HT-29 (cell line): ENCODE data around the gene CYTH4. TPM values are rescaled to one million over a fixed set of nuclear protein-coding genes. Genes with fewer than 3 reads are reported as not detected.

Source experiments
- DNase-seq: peaks from one replicate; pipeline ENCODE4 v3.0.0-alpha.2; 2015; ENCODE audit warnings: low spot score
- total RNA-seq: library from RNA; depleted of rRNA; stranded (reverse); fragments of >200 nt; shearing (Covaris generic); gene quantifications from 2 replicates; pipeline ENCODE4 v1.2.3, GENCODE V29; 2014; rRNA removed

CYTH4 gene
- total RNA-seq, 1 experiment from 2014 or later: not detected

GRCh38 chr22:37344735-37345449 is 62.6 kb downstream of the CYTH4 start:
- no peak for DNase-seq

- no peak for DNase-seq
These were observed 63.7 kb downstream of the CYTH4 start for GRCh38 chr22:37345863-37346504.

- DNase-seq: no peak
These were observed 64.2 kb downstream of the CYTH4 start for GRCh38 chr22:37346505-37346895.

- no peak for DNase-seq
These were observed 66.9 kb downstream of the CYTH4 start for GRCh38 chr22:37349043-37349814.

- no peak for DNase-seq
These were observed 68.9 kb downstream of the CYTH4 start for GRCh38 chr22:37351232-37351631.

- no peak for DNase-seq
These were observed 70.2 kb downstream of the CYTH4 start for GRCh38 chr22:37352481-37352880.

- DNase-seq: no peak
These were observed 71.5 kb downstream of the CYTH4 start for GRCh38 chr22:37353839-37354238.

GRCh38 chr22:37354261-37354660 is 72.0 kb downstream of the CYTH4 start:
- DNase-seq: no peak

- no peak for DNase-seq
These were observed 72.4 kb downstream of the CYTH4 start for GRCh38 chr22:37354670-37355069.

GRCh38 chr22:37355174-37355573 is 72.9 kb downstream of the CYTH4 start:
- no peak for DNase-seq

- DNase-seq: no peak
These were observed 74.6 kb downstream of the CYTH4 start for GRCh38 chr22:37356922-37357321.

GRCh38 chr22:37357446-37358075 is 75.3 kb downstream of the CYTH4 start:
- DNase-seq: no peak

GRCh38 chr22:37358386-37358785 is 76.1 kb downstream of the CYTH4 start:
- DNase-seq: no peak

- no peak for DNase-seq
These were observed 76.6 kb downstream of the CYTH4 start for GRCh38 chr22:37358917-37359316.

- DNase-seq: no peak
These were observed 80.3 kb downstream of the CYTH4 start for GRCh38 chr22:37362621-37363020.

GRCh38 chr22:37363261-37363992 is 81.1 kb downstream of the CYTH4 start:
- DNase-seq: no peak

Other genes with a start within 250 kb of the CYTH4 start
- 5.5 and 11.1 TPM in 2 replicates for gene KCTD17, start 230.8 kb upstream of the CYTH4 start, total RNA-seq
- gene TMPRSS6, start 172.8 kb upstream of the CYTH4 start, total RNA-seq: not detected in 2 replicates
- gene IL2RB, start 132.6 kb upstream of the CYTH4 start, total RNA-seq: not detected in 2 replicates
- 7.1 and 8.3 TPM in 2 replicates for gene C1QTNF6, start 94.3 kb upstream of the CYTH4 start, total RNA-seq
- not detected in 2 replicates for gene SSTR3, start 70.0 kb upstream of the CYTH4 start, total RNA-seq
- 6.7 and 7.3 TPM in 2 replicates for gene RAC2, start 38.2 kb upstream of the CYTH4 start, total RNA-seq
- 0.03 TPM in 1 of 2 replicates, not detected in the other for gene ELFN2, start 145.0 kb downstream of the CYTH4 start, total RNA-seq
- 1.0 and 2.1 TPM in 2 replicates for gene MFNG, start 203.9 kb downstream of the CYTH4 start, total RNA-seq
- 32.7 and 50.4 TPM in 2 replicates for gene CARD10, start 236.9 kb downstream of the CYTH4 start, total RNA-seq